Measurements from ENCODE around the gene MLLT6.

- TF ChIP-seq CTCF (conservative IDR thresholded peaks at IDR 0.05; ENCODE audit: low read depth, low read length) (no peak), EZH2 (IDR thresholded peaks at IDR 0.05; ENCODE audit: low read length, unreplicated experiment) (no peak), EZH2phosphoT487 (IDR thresholded peaks at IDR 0.05; ENCODE audit: borderline replicate concordance, low read length) (no peak)
Measured at GRCh38 chr17:38719943-38720641, 15.0 kb downstream of the MLLT6 start.
